ENCODE measurements around the gene SNX32. TPM values are rescaled to one million over a fixed set of nuclear protein-coding genes. Genes with fewer than 3 reads are reported as not detected.
"Not testable (repeated sequence)": the region's sequence is repeated elsewhere in the genome, so short reads cannot be mapped to it uniquely, and the experiment has no call there.

SNX32 gene
- polyA plus RNA-seq, 1 donor from 2014 or later, result 0.78 TPM

- no peaks in the 10 kb centered on the region for H3K9me3 Mint-ChIP-seq
- H3K4me3 Mint-ChIP-seq, result no peak overlapping the region
- H3K27ac Mint-ChIP-seq, result peak overlapping the region in 1 of 3 donors; percentile 80
- H3K4me1 Mint-ChIP-seq, result peaks cover 0 to 7% (median 2%) of the 10 kb centered on the region in 3 donors
- no peaks in the 10 kb centered on the region for H3K27me3 Mint-ChIP-seq
- H3K36me3 Mint-ChIP-seq, result no peaks in the 10 kb centered on the region
These were observed 23.5 kb upstream of the SNX32 start for GRCh38 chr11:65810046-65810868.

- H3K4me1 Mint-ChIP-seq, result peaks cover 0 to 12% (median 9%) of the 10 kb centered on the region in 3 donors
- no peak overlapping the region for H3K27ac Mint-ChIP-seq
- H3K9me3 Mint-ChIP-seq, result no peaks in the 10 kb centered on the region
- no peak overlapping the region for H3K4me3 Mint-ChIP-seq
- no peaks in the 10 kb centered on the region for H3K27me3 Mint-ChIP-seq
- H3K36me3 Mint-ChIP-seq, result peaks cover 3% of the 10 kb centered on the region
These were observed 21.8 kb upstream of the SNX32 start for GRCh38 chr11:65811764-65812475.

- Mint-ChIP-seq H3K36me3 (peaks cover 3% of the 10 kb centered on the region), H3K27me3 (no peaks in the 10 kb centered on the region), H3K4me3 (peak overlapping the region in 1 of 4 donors; percentile 23), H3K9me3 (no peaks in the 10 kb centered on the region), H3K27ac (no peak overlapping the region), H3K4me1 (peaks cover 5 to 14% (median 11%) of the 10 kb centered on the region in 3 donors)
These were observed 19.4 kb upstream of the SNX32 start for GRCh38 chr11:65814131-65814985.

- Mint-ChIP-seq H3K9me3 (no peaks in the 10 kb centered on the region), H3K36me3 (peaks cover 3% of the 10 kb centered on the region), H3K27ac (no peak overlapping the region), H3K4me1 (peaks cover 5 to 14% (median 11%) of the 10 kb centered on the region in 3 donors), H3K27me3 (no peaks in the 10 kb centered on the region), H3K4me3 (peak overlapping the region in 1 of 4 donors; percentile 23)
These were observed 18.7 kb upstream of the SNX32 start for GRCh38 chr11:65814986-65815565.

- H3K36me3 Mint-ChIP-seq, result peaks cover 3% of the 10 kb centered on the region
- H3K4me1 Mint-ChIP-seq, result peaks cover 5 to 11% (median 9%) of the 10 kb centered on the region in 3 donors
- peak overlapping the region in 3 of 4 donors; percentile 41 to 88 (median 86) for H3K4me3 Mint-ChIP-seq
- H3K9me3 Mint-ChIP-seq, result no peaks in the 10 kb centered on the region
- H3K27me3 Mint-ChIP-seq, result no peaks in the 10 kb centered on the region
- no peak overlapping the region for H3K27ac Mint-ChIP-seq
These were observed 17.1 kb upstream of the SNX32 start for GRCh38 chr11:65816696-65817095.

- Mint-ChIP-seq H3K9me3 (no peaks in the 10 kb centered on the region), H3K36me3 (peaks cover 3% of the 10 kb centered on the region), H3K4me3 (peak overlapping the region; percentile 80 to 91 (median 87)), H3K27me3 (no peaks in the 10 kb centered on the region), H3K4me1 (peaks cover 5 to 11% (median 9%) of the 10 kb centered on the region in 3 donors), H3K27ac (peak overlapping the region in 2 of 3 donors; percentile 68 to 90)
These were observed 16.4 kb upstream of the SNX32 start for GRCh38 chr11:65817312-65817834.

GRCh38 chr11:65817835-65818680 lies 15.7 kb upstream of the SNX32 start:
- no peaks in the 10 kb centered on the region for H3K9me3 Mint-ChIP-seq
- peak overlapping the region; percentile 80 to 91 (median 87) for H3K4me3 Mint-ChIP-seq
- peaks cover 3% of the 10 kb centered on the region for H3K36me3 Mint-ChIP-seq
- H3K4me1 Mint-ChIP-seq, result peaks cover 5 to 11% (median 9%) of the 10 kb centered on the region in 3 donors
- H3K27ac Mint-ChIP-seq, result peak overlapping the region; percentile 19 to 90 (median 68)
- no peaks in the 10 kb centered on the region for H3K27me3 Mint-ChIP-seq

GRCh38 chr11:65821107-65821506 lies 12.7 kb upstream of the SNX32 start:
- Mint-ChIP-seq H3K9me3 (no peaks in the 10 kb centered on the region), H3K27ac (no peak overlapping the region), H3K36me3 (peaks cover 3% of the 10 kb centered on the region), H3K4me3 (no peak overlapping the region), H3K27me3 (no peaks in the 10 kb centered on the region), H3K4me1 (peaks cover 5 to 7% (median 7%) of the 10 kb centered on the region in 3 donors)

GRCh38 chr11:65822776-65823528 lies 10.8 kb upstream of the SNX32 start:
- Mint-ChIP-seq H3K27ac (peak overlapping the region in 1 of 3 donors; percentile 28), H3K9me3 (no peaks in the 10 kb centered on the region), H3K36me3 (no peaks in the 10 kb centered on the region), H3K4me1 (no peaks in the 10 kb centered on the region), H3K4me3 (peak overlapping the region in 1 of 4 donors; percentile 28), H3K27me3 (no peaks in the 10 kb centered on the region)

GRCh38 chr11:65826984-65827735 lies 6.6 kb upstream of the SNX32 start:
- Mint-ChIP-seq H3K4me1 (peaks cover 0 to 5% (median 2%) of the 10 kb centered on the region in 3 donors), H3K27me3 (peaks cover 1% of the 10 kb centered on the region), H3K27ac (no peak overlapping the region), H3K4me3 (peak overlapping the region in 1 of 4 donors; percentile 63), H3K9me3 (no peaks in the 10 kb centered on the region), H3K36me3 (no peaks in the 10 kb centered on the region)

GRCh38 chr11:65829459-65829858 lies 4.3 kb upstream of the SNX32 start:
- Mint-ChIP-seq H3K27me3 (peaks cover 1% of the 10 kb centered on the region), H3K4me1 (peaks cover 0 to 6% (median 6%) of the 10 kb centered on the region in 3 donors), H3K4me3 (peak overlapping the region in 1 of 4 donors; percentile 39), H3K9me3 (no peaks in the 10 kb centered on the region), H3K27ac (no peak overlapping the region), H3K36me3 (no peaks in the 10 kb centered on the region)

- H3K36me3 Mint-ChIP-seq, H3K27me3 Mint-ChIP-seq, H3K4me1 Mint-ChIP-seq, H3K9me3 Mint-ChIP-seq, H3K27ac Mint-ChIP-seq: not testable (repeated sequence)
- H3K4me3 Mint-ChIP-seq, result peak overlapping the region in 1 of 4 donors; percentile 0
These were observed 1.5 kb upstream of the SNX32 start for GRCh38 chr11:65832231-65832630.
